Measurements from ENCODE around the gene UBE2K.

GRCh38 chr4:39745920-39746319 lies 48.0 kb downstream of the UBE2K start:
- TF ChIP-seq, protein P1, sequence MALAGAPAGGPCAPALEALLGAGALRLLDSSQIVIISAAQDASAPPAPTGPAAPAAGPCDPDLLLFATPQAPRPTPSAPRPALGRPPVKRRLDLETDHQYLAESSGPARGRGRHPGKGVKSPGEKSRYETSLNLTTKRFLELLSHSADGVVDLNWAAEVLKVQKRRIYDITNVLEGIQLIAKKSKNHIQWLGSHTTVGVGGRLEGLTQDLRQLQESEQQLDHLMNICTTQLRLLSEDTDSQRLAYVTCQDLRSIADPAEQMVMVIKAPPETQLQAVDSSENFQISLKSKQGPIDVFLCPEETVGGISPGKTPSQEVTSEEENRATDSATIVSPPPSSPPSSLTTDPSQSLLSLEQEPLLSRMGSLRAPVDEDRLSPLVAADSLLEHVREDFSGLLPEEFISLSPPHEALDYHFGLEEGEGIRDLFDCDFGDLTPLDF (CRISPR knock-in tag; IDR thresholded peaks at IDR 0.05) = no peak
- TF ChIP-seq CTCF (CRISPR knock-in tag; IDR thresholded peaks at IDR 0.05) (no peak), RAD21 (CRISPR knock-in tag; IDR thresholded peaks at IDR 0.05) (no peak), GLI4 (CRISPR knock-in tag; IDR thresholded peaks at IDR 0.05; ENCODE audit: borderline replicate concordance) (no peak), ZNF33B (CRISPR knock-in tag; IDR thresholded peaks at IDR 0.05) (no peak)
- TF ChIP-seq, protein P2, sequence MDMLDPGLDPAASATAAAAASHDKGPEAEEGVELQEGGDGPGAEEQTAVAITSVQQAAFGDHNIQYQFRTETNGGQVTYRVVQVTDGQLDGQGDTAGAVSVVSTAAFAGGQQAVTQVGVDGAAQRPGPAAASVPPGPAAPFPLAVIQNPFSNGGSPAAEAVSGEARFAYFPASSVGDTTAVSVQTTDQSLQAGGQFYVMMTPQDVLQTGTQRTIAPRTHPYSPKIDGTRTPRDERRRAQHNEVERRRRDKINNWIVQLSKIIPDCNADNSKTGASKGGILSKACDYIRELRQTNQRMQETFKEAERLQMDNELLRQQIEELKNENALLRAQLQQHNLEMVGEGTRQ (IDR thresholded peaks at IDR 0.05; ENCODE audit: low read depth, low read length) = no peak
- TF ChIP-seq, protein P2 (CRISPR knock-in tag; IDR thresholded peaks at IDR 0.05; ENCODE audit: borderline replicate concordance) = no peak
- TF ChIP-seq, protein P3, sequence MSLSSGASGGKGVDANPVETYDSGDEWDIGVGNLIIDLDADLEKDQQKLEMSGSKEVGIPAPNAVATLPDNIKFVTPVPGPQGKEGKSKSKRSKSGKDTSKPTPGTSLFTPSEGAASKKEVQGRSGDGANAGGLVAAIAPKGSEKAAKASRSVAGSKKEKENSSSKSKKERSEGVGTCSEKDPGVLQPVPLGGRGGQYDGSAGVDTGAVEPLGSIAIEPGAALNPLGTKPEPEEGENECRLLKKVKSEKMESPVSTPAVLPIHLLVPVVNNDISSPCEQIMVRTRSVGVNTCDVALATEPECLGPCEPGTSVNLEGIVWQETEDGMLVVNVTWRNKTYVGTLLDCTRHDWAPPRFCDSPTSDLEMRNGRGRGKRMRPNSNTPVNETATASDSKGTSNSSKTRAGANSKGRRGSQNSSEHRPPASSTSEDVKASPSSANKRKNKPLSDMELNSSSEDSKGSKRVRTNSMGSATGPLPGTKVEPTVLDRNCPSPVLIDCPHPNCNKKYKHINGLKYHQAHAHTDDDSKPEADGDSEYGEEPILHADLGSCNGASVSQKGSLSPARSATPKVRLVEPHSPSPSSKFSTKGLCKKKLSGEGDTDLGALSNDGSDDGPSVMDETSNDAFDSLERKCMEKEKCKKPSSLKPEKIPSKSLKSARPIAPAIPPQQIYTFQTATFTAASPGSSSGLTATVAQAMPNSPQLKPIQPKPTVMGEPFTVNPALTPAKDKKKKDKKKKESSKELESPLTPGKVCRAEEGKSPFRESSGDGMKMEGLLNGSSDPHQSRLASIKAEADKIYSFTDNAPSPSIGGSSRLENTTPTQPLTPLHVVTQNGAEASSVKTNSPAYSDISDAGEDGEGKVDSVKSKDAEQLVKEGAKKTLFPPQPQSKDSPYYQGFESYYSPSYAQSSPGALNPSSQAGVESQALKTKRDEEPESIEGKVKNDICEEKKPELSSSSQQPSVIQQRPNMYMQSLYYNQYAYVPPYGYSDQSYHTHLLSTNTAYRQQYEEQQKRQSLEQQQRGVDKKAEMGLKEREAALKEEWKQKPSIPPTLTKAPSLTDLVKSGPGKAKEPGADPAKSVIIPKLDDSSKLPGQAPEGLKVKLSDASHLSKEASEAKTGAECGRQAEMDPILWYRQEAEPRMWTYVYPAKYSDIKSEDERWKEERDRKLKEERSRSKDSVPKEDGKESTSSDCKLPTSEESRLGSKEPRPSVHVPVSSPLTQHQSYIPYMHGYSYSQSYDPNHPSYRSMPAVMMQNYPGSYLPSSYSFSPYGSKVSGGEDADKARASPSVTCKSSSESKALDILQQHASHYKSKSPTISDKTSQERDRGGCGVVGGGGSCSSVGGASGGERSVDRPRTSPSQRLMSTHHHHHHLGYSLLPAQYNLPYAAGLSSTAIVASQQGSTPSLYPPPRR (CRISPR knock-in tag; IDR thresholded peaks at IDR 0.05; ENCODE audit: borderline replicate concordance) = no peak
- TF ChIP-seq, protein P4, sequence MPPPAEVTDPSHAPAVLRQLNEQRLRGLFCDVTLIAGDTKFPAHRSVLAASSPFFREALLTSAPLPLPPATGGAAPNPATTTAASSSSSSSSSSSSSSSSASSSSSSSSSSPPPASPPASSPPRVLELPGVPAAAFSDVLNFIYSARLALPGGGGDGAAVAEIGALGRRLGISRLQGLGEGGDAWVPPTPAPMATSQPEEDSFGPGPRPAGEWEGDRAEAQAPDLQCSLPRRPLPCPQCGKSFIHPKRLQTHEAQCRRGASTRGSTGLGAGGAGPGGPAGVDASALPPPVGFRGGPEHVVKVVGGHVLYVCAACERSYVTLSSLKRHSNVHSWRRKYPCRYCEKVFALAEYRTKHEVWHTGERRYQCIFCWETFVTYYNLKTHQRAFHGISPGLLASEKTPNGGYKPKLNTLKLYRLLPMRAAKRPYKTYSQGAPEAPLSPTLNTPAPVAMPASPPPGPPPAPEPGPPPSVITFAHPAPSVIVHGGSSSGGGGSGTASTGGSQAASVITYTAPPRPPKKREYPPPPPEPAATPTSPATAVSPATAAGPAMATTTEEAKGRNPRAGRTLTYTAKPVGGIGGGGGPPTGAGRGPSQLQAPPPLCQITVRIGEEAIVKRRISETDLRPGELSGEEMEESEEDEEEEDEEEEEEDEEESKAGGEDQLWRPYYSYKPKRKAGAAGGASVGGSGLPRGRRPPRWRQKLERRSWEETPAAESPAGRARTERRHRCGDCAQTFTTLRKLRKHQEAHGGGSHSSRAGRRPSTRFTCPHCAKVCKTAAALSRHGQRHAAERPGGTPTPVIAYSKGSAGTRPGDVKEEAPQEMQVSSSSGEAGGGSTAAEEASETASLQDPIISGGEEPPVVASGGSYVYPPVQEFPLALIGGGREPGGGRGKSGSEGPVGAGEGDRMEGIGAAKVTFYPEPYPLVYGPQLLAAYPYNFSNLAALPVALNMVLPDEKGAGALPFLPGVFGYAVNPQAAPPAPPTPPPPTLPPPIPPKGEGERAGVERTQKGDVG (CRISPR knock-in tag; IDR thresholded peaks at IDR 0.05; ENCODE audit: borderline replicate concordance) = no peak

All from HepG2 (cell line).